ENCODE results near the gene FOXP1.

The FOXP1 gene

GRCh38 chr3:71562938-71563337 lies 20.6 kb downstream of the FOXP1 start:
- DNase-seq: no peak

DNA sequence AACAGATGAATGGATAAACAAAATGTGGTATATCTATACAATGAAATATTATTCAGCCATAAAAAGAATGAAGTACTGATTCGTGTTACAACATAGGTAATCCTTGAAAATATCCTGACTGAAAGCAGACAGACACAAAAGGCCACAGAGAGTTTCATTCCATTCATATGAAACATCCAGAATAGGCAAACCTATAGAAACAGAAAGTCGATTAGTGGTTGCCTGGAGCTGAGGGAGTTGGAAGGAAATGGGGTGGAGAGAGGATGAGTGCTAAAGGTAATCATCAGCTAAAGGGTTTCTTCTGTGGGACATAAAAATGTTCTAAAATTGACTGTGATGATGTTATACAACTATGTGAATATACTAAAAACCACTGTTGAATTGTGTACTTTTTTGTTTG lies 22.9 kb downstream of the FOXP1 start:
- no peak for DNase-seq

DNA sequence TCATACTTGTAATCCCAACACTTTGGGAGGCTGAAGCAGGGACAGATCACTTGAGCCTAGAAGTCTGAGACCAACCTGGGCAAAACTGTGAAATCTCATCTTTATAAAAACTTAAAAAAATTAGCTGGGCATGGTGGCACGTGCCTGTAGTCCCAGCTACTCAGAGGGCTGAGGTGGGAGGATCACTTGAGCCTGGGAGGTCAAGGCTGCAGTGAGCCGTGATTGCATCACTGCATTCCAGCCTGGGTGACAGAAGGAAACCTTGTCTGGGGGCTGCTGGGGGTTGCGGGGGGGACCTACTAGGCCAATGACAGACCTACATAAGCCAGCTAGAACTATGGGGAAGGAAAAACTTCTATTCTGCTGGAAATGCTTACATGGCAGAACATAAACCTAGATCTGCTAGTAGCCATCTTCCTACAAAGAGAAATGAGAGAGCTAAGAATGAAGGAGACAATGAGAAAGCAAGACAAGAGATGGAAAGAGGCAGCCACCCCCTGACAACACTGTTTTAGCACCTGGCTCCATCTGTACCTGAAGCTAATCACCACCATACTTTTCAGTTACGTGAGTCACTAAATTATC lies 23.9 kb downstream of the FOXP1 start:
- no peak for DNase-seq

DNA sequence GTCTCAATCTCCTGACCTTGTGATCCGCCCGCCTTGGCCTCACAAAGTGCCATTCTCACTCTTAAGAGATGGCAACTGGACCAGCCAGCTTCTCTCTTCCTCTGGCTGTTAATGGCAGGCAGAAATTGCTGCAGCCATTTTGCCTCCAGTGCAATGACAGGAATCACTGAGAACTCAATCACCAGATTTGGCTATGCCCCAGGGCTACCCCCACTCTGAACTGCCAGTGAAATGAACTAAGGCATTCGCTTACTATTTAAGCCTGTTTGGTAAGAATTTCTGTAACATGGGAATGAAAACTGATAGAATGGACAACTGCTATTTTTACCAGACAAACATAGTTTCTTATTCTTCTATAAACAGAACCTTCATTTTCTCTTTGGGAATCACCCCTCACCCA lies 24.5 kb downstream of the FOXP1 start:
- no peak for DNase-seq

DNA sequence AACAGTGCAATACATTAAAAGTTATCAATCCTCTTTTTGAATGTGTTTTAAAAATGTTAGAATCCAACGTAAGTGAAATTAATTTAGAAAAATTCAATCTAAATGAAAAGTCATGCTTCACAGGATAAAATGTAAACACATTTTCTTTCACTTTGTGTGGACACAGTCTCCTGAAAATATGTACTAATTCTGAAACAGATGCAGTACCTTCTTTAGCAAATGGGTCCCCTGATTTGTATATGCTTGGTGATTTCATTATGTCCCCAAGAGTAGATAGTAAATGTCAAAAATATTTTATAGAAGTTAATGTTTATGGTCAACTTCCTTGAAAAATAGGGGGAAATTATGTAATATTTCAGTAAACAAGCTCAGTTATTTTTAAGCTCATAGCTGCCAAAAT lies 28.9 kb downstream of the FOXP1 start:
- no peak for DNase-seq

GRCh38 chr3:71551311-71551919 lies 32.1 kb downstream of the FOXP1 start:
- no peak for DNase-seq

DNA sequence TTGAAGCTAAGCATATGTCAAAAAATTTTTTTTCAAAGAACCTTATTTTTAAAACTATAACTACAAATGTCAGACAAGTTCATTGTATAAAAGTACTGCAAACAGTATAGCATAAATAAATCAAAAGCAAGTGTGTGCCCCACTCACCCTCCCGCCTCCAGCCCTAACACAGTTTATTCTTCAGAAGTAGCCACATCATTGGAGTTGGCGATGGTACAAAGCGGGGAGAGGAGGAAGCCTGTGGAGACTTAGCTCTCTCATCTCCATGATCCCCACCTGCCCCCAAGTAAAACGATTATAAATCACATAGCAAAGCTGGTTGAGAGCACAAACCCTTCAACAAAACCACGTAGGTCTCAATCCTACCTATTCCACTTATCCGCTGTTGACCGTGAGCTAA lies 33.6 kb downstream of the FOXP1 start:
- DNase-seq: no peak

DNA sequence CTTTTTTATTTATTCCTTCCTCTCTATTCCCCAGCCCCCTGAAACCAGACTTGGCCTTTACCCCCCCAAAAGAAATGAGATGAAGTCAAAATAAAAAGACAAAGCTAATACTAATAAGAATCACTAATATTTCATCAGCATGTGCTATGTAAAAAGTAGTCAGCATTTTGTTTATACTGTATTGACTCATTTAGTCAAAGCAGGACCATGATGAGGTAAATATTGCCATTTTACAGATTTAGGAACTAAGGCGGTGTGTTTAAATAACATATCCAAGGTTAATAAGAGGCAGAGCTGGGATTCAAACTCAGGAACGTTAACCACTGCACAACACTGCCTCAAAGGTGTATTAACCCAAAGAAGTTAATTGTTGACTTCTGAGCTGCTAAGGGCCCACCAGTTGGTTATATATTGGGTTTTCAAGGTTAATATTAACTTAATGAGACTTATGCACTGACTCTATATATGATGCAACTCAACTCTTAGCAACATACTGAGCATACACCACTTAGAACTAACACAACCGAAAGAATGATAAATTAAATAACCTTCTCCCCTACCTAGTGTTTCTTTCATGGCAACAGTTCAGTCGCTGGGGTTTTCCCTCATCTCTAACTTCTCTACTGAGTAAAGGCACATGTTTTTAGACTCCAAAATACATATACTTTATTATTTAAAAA lies 34.7 kb downstream of the FOXP1 start:
- DNase-seq: no peak

GRCh38 chr3:71547249-71548198 lies 36.0 kb downstream of the FOXP1 start:
- no peak for DNase-seq

DNA sequence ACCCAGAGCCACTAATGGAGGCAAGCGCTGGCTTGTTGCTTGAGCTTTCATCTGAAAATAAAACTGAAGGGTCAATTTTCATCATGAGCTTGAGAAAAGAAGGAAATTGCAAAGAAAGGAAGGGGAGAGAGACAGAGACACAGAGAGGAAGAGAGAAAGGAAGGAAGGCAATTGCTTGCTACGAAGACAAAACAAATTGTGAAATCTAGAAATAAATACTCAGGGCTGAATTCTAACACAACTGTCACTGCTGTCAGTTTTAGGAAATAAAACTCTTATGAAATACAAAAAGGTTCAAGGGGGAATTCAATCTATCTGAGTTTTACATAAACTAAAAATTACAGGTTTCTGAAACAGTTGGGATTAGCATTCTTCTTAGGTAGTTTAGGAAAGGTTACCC lies 36.7 kb downstream of the FOXP1 start:
- DNase-seq: no peak

DNA sequence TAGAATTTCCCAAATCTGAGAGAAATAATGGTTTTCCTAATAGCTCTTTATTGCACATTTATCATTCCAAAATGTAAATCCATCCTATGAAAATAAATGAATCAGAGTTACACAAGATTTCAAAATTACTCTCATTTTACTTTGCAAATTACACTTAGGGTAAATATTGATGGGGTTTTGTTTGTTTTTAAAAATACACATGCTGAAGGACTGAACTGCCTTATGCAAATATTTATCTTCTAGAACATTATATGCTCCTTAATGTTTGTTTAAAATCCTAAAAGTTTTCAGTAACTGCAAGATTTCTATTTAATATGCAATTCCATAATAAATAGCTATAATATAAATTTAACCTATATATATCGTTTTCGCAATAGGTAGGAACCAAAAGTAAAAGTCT lies 38.2 kb downstream of the FOXP1 start:
- DNase-seq: no peak

DNA sequence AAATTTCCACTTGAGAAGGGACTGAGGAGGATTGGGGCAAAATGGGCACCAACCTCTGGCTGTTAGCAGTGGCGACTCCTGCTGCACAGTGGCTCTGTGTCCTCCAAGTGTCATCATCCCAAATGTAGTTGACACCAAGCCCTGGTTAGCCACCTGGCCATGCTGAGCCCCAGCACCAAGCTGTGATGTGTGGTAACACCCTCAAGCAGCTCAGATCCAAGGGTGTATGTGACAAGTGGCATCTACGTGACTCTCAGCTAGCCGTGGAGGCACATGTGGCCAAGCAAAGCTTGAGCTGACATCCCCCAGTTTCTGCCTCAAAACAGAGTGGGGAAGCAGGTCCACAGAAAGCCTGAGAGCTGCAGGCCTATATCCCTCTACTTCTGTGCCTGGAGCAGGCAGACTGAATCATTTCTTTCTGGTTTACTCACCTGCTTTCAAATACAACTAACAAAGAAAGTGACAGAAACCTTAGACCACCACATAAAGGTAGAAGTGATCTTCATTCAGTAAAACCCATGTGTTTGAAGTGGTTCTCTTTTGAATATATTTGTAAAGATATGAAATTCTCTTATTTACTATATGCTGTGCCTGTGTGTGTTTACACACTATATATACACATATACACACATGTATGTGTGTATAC lies 40.0 kb downstream of the FOXP1 start:
- DNase-seq: no peak

- peak in 1 of 2 donors; percentile 55 for DNase-seq
Observed at GRCh38 chr3:71542521-71543370, 40.8 kb downstream of the FOXP1 start.

DNA sequence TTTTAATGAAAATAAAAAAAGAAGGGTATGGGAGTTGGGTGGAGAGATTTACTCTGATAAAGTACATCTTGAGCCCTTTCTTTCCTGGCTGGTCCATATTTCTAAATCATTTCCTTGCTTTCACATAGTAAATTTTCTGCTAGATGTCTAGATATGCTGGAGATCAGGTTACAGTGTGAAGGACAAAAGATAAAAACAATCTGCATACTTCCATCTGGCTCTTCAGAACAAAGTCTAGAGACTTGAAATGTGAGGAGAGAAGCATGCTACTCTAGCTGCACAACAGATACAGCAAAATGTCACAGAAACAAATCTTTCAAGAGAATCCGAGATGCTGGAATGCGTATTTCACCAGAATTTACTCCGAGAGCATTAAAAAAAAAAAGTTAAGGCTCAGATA lies 42.2 kb downstream of the FOXP1 start:
- DNase-seq: no peak

DNA sequence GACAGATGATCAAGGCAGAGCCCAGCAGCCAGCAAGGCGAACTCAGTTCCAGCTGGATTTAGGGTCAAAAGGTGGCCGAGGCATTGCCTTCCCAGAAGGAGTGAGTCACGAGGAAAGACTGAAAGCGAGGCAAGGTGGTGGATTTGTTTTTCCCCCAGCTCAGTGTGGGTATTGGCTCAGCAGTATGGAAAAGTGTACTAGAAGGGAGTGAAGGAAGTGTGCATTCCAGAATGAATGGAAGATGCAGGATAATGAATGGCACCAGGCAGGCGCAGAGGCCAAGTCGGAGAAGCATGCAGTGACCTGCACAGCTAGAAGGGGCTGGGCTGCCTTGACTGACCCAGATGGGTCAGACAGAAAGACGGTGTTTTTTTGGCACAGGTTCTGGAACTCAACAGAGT lies 46.3 kb downstream of the FOXP1 start:
- DNase-seq: no peak

DNA sequence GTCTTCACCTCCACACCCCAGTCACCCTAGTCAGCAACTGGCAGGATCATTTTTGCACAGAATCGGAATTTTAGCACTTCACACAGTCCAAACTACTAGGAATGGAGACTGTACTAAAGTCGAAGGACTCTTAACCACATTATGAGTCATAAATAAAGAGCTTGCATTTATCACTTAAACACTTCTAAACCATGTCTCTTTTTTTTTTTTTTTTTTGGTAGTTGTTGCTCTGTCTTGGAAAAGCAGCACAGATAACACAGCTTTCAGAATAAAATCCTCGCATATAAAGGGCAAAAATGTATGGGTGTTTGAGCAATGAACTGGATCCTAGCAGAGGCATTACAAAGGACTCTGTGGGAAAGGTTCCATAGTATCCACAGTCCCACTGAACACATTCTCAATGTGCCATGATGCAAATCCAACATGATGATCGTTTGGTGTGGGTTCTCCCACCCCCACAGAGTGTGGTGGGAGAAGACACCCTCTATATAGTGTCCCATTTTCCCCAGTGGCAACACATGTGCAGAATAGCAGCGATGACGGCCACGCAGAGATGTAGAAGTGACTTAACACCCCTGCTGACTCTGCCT lies 47.1 kb downstream of the FOXP1 start:
- DNase-seq: no peak

GRCh38 chr3:71533588-71533987 lies 49.9 kb downstream of the FOXP1 start:
- no peak for DNase-seq

DNA sequence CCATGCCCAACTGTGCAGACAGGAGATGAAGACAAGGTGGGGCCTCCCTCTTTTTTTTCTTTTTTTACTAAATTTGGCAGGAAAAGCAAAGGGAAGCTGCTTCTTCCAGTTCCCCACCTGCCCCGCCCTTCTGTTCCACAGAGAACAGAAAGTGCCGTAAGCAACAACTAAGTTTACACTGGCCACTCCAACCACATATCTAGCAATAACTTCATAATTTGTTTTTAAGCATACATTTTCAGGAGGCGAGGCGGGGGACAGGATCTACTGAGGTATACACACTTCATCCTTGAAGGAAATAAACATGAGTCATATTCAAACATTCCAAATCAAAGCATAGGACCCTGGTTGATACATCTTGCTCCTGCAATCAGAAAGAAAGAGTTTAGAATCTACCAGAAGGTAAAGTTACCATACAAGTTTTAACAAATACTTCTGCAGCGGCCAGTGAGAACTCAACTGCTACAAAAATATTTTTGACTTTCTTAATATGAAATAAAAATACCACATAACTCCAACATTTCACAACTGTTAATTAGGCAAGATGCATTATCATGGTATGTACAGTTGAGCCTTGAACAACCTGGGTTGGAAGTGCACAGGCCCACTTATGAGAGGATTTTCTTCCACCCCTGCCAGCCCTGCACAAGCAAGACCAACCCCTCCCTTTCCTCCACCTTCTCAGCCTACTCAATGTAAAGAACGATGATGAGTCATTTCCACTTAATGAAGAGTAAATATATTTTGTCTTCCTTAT lies 50.7 kb downstream of the FOXP1 start:
- no peak for DNase-seq

- DNase-seq: no peak
Observed at GRCh38 chr3:71530903-71531530, 52.5 kb downstream of the FOXP1 start.

GRCh38 chr3:71528816-71529215 lies 54.7 kb downstream of the FOXP1 start:
- no peak for DNase-seq

Data from CD4-positive, alpha-beta T cell treated with Interleukin-1 beta for 1 hour (primary cell).